K562 (cell line): ENCODE measurements around the gene TCF25. TPM values are rescaled to one million over a fixed set of nuclear protein-coding genes. Genes with fewer than 3 reads are reported as not detected.
A peak's percentile ranks its signal among the peaks of the same experiment; 100 is the strongest.
"Not testable (repeated sequence)": the region's sequence is repeated elsewhere in the genome, so short reads cannot be mapped to it uniquely, and the experiment has no call there.

Experiments used
- ATAC-seq: fragments of 200-7000 bp; cut with Tn5 transposase; 3 replicates; pipeline ENCODE4 v1.9.1; 2020; ENCODE audit warnings: moderate library complexity
- BruUV-seq: library from RNA; stranded (reverse); fragments of 400-500 nt; replicated peaks from 2 replicates; lab custom pipeline; 2021; lab: Mats Ljungman, UMichigan
- CTCF ChIA-PET: fragments of 300-600 bp; formaldehyde crosslinking; extraction: SDS; loops from one replicate; lab custom pipeline; 2021; ENCODE audit warnings: low intra/inter-chr PET ratio; lab: Yijun Ruan, JAX
- POLR2A ChIA-PET: fragments of 300-600, 350-650 bp; sonication (Branson Sonifier 250); formaldehyde crosslinking; extraction: SDS; loops from one replicate; lab custom pipeline; 2021; ENCODE audit warnings: antibody characterized with exemption, inconsistent platforms; lab: Yijun Ruan, JAX
- DNase-seq, 4 experiments: peaks; one replicate each; pipeline versions ENCODE4 v3.0.0 to v3.0.0-alpha.2; 2011 to 2018; ENCODE audit warnings: low spot score in 3 of 4, mixed read lengths in 3 of 4; ENCODE audit errors: extremely low read depth in 1 of 4
- FAIRE-seq: peaks from 2 replicates; lab custom pipeline; 2011; peaks lifted over from hg19 to GRCh38; lab: Jason Lieb, UNC
- H2AFZ ChIP-seq: 2 replicates; pipeline ENCODE4 v1.6.0; 2011; ENCODE audit warnings: low read depth, low read length, control low read depth, inconsistent platforms
- H3K27ac ChIP-seq: fragments of 200-600 bp; 3 replicates; pipeline ENCODE4 v1.8.0; 2011; ENCODE audit warnings: low read depth, mild to moderate bottlenecking, control low read depth, inconsistent platforms, low read length, moderate library complexity, mixed read lengths; ENCODE audit errors: extremely low read depth
- H3K27me3 ChIP-seq, 2 experiments: fragments of 300-600 bp in 1 of 2; 2 replicates in 1 of 2; 3 replicates in 1 of 2; pipeline versions ENCODE4 v1.6.0 to v1.8.0; 2011; ENCODE audit warnings: inconsistent platforms in 2 of 2, low read length in 2 of 2, mild to moderate bottlenecking in 1 of 2, mixed read lengths in 1 of 2, moderate library complexity in 1 of 2; ENCODE audit not compliant: control insufficient read depth in 2 of 2, insufficient read depth in 2 of 2
- H3K36me3 ChIP-seq: fragments of 300-600 bp; 3 replicates; pipeline ENCODE4 v1.8.0; 2011; ENCODE audit warnings: mild to moderate bottlenecking, low read length, inconsistent platforms; ENCODE audit not compliant: control insufficient read depth, insufficient read depth
- H3K4me1 ChIP-seq, 2 experiments: fragments of 200-600 bp in 1 of 2; replicated peaks in 1 of 2; 2 replicates in 1 of 2; 3 replicates in 1 of 2; pipeline versions ENCODE4 v1.5.1 to v1.8.0; 2011; ENCODE audit warnings: inconsistent platforms in 2 of 2, low read length in 2 of 2, mild to moderate bottlenecking in 1 of 2, mixed read lengths in 1 of 2, moderate library complexity in 1 of 2; ENCODE audit not compliant: control insufficient read depth in 2 of 2, insufficient read depth in 2 of 2
- H3K4me2 ChIP-seq: 2 replicates; pipeline ENCODE4 v1.6.1; 2011; ENCODE audit warnings: low read length, control low read depth, inconsistent platforms, mixed read lengths; ENCODE audit not compliant: insufficient read depth
- H3K4me3 ChIP-seq: fragments of 200-600 bp; sonication (generic), shearing (Covaris generic); 2 replicates; pipeline ENCODE4 v1.5.1; 2016; ENCODE audit warnings: control low read depth, inconsistent platforms
- H3K79me2 ChIP-seq: fragments of 200-600 bp; 3 replicates; pipeline ENCODE4 v1.8.0; 2011; ENCODE audit warnings: low read length, inconsistent platforms; ENCODE audit not compliant: control insufficient read depth, insufficient read depth
- H3K9ac ChIP-seq, 2 experiments: 2 replicates each; pipeline versions ENCODE4 v1.6.0 to v1.6.1; 2011; ENCODE audit warnings: low read depth in 2 of 2, low read length in 2 of 2, control low read depth in 1 of 2, inconsistent platforms in 1 of 2, mild to moderate bottlenecking in 1 of 2, mixed read lengths in 1 of 2; ENCODE audit not compliant: insufficient read depth in 1 of 2
- H3K9me1 ChIP-seq: one replicate; pipeline ENCODE4 v1.6.0; 2011; ENCODE audit warnings: inconsistent platforms, mild to moderate bottlenecking, low read length, moderate library complexity; ENCODE audit not compliant: control insufficient read depth, insufficient read depth
- H3K9me3 ChIP-seq: replicated peaks from 2 replicates; pipeline ENCODE4 v1.5.1; 2011; ENCODE audit warnings: low read depth, low read length, inconsistent platforms; ENCODE audit not compliant: control insufficient read depth, insufficient read depth
- H4K20me1 ChIP-seq: replicated peaks from 2 replicates; pipeline ENCODE4 v1.6.1; 2011; ENCODE audit warnings: low read length, inconsistent platforms, mixed read lengths; ENCODE audit not compliant: control insufficient read depth, insufficient read depth
- ARID1B ChIP-seq: fragments of 450-650 bp; IDR thresholded peaks from 2 replicates; pipeline ENCODE4 v1.6.1; 2016; ENCODE audit warnings: antibody characterized with exemption, mild to moderate bottlenecking, inconsistent platforms
- POLR2G ChIP-seq: fragments of 200-400 bp; formaldehyde crosslinking; IDR thresholded peaks from 2 replicates; pipeline ENCODE4 v1.6.1; 2017; ENCODE audit warnings: low read depth, mild to moderate bottlenecking, antibody characterized with exemption, low read length, moderate library complexity
- SLC30A9 ChIP-seq: fragments of 250-450 bp; sonication (Bioruptor Pico); IDR thresholded peaks from 2 replicates; pipeline ENCODE4 v1.8.0; 2022; ENCODE audit warnings: mild to moderate bottlenecking, moderate library complexity
- WGBS: fragments of 100-300 bp; shearing (Covaris generic); methylation state at CpG from one replicate; pipeline ENCODE4 v1.1.6; 2016; ENCODE audit warnings: low coverage, mixed read lengths; ENCODE audit not compliant: insufficient coverage; ENCODE audit errors: missing lambda C conversion rate; 5-methylcytosine and 5-hydroxymethylcytosine counted together
- in situ Hi-C: fragments of 300-500 bp; cut with MboI; formaldehyde crosslinking; loops from 4 replicates; pipeline ENCODE4 v1.15.0; 2018; ENCODE audit warnings: inconsistent platforms, mixed read lengths
- intact Hi-C: fragments of 100-400 bp; cut with micrococcal nuclease; formaldehyde crosslinking; loops from 2 replicates; pipeline ENCODE4 v1.14.2; 2022
- polyA plus RNA-seq, 8 experiments: library from polyadenylated mRNA; depleted of rRNA in 4 of 8; stranded (reverse) in 5 of 8; unstranded in 3 of 8; fragments of >200 nt; fragmentation: Nextera tagmentation in 2 of 8; fragmentation: Illumina TruSeq in 1 of 8; extraction: Ambion mirVana in 2 of 8; extraction: Trizol in 1 of 8; gene quantifications; 2 replicates each; pipeline versions ENCODE4 v1.2.1 to v1.2.3, GENCODE V29; 2011 to 2014; ENCODE audit warnings: inconsistent platforms in 1 of 8, missing spikeins in 1 of 8
- total RNA-seq, 7 experiments: library from RNA; depleted of rRNA in 6 of 7; stranded (reverse); fragments of >200 nt in 6 of 7; fragmentation: Illumina TruSeq in 2 of 7; extraction: Trizol in 2 of 7; gene quantifications; 2 replicates each; pipeline versions ENCODE4 v1.2.1 to v1.2.3, GENCODE V29; 2011 to 2021; ENCODE audit warnings: low replicate concordance in 1 of 7
- TF ChIP-seq, protein P1 (sequence below): sonication (generic); formaldehyde crosslinking; IDR thresholded peaks from 2 replicates; pipeline ENCODE4 v1.8.1; 2023; ENCODE audit warnings: mild to moderate bottlenecking, missing genetic modification reagents

TCF25 gene
- total and polyA plus RNA-seq, 9 of the 15 experiments (the other 6 are each of a cell fraction or from before 2014, with no cell fraction given) = 9.0 to 154 (median 83.8) TPM

DNA sequence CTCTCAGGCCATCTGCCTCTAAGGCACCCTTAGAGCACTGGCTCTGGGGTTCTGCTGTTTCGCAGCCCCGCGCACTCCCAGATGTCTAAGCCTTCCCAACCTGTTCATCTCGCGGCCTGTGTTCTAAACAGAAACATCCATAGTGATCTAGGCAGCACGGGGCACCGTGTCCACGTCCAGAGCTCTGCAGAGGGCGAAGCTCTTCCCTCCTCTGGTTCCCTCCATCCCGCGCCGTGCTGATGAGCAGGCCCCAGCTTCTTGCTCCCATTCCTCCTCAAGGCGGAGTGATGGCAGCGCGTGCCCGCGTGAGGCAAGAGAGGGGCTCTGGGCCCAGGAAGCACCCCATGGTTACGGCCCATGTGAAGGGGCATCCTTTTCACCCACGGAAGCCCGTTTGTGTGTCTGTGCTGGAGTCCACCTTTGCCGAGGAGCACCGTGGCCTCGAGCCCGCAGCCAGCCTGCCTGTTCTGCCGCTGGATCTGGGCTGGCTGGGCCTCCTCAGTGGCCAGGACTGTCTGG, 41.5 kb upstream of the TCF25 start:
- in situ Hi-C loops = no loop called here

DNA sequence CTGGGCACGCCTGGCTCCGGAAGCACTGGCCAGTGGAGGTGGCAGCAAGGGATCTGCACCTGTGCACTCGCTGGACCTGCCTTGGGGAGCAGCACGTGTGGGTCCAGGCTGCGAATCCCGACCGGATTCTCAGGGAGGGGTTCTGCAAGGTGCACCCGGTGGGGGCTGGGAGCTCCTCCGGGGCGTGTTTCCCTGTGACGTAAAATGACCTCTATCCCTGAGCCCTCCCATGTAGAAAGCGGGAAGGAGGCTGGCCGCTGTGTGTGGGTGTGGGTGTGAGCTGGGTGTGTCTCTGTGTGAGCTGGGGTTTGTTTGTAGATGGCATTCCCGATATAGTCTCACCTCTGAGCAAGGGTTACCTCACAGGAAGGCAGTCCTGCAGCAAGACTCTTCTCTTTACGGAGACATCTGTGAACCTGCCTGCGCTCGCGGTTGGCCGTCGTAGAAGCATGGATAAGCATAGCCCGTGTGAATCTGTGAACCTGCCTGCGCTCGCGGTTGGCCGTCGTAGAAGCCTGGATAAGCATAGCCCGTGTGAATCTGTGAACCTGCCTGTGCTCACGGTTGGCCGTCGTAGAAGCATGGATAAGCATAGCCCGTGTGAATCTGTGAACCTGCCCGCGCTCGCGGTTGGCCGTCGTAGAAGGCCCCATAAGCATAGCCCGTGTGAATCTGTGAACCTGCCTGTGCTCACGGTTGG, 39.6 kb upstream of the TCF25 start:
- DNase-seq, ATAC-seq, H3K4me3 ChIP-seq, CTCF ChIA-PET, H3K9me3 ChIP-seq, H3K79me2 ChIP-seq, H3K9me1 ChIP-seq, BruUV-seq, in situ Hi-C loops, H3K27me3 ChIP-seq, intact Hi-C loops, H3K27ac ChIP-seq, FAIRE-seq, H2AFZ ChIP-seq, H3K4me2 ChIP-seq, H4K20me1 ChIP-seq, H3K36me3 ChIP-seq, H3K9ac ChIP-seq: not testable (repeated sequence)
- peaks cover 3 to 33% of the 10 kb centered on the region in 2 experiments; a peak in 3 of 5 replicates for H3K4me1 ChIP-seq
- POLR2A ChIA-PET = interaction anchor here (0.7 to 2.6 kb wide), 2 partner anchors 10 to 43 kb away, joined by 3 to 6 read pairs; no protein-coding TSS in a partner anchor
- TF ChIP-seq POLR2G = 0 out of 2 replicates have a peak, but pooled peaks have one; percentile 26
- TF ChIP-seq, protein P1, sequence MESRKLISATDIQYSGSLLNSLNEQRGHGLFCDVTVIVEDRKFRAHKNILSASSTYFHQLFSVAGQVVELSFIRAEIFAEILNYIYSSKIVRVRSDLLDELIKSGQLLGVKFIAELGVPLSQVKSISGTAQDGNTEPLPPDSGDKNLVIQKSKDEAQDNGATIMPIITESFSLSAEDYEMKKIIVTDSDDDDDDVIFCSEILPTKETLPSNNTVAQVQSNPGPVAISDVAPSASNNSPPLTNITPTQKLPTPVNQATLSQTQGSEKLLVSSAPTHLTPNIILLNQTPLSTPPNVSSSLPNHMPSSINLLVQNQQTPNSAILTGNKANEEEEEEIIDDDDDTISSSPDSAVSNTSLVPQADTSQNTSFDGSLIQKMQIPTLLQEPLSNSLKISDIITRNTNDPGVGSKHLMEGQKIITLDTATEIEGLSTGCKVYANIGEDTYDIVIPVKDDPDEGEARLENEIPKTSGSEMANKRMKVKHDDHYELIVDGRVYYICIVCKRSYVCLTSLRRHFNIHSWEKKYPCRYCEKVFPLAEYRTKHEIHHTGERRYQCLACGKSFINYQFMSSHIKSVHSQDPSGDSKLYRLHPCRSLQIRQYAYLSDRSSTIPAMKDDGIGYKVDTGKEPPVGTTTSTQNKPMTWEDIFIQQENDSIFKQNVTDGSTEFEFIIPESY (CRISPR knock-in tag) = peak; percentile 71
- 95% methylated on average over 30 of the region's 39 CpGs for WGBS

More for the DNA sequence above, 41.5 kb upstream of the TCF25 start:
- CTCF ChIA-PET = no interaction called here
- Histone ChIP-seq H3K4me3 (no peak overlapping the region), H3K9ac (peak overlapping the region in 1 of 2 experiments; percentile 45; a peak in 1 of 4 replicates), H4K20me1 (0 out of 2 replicates have a peak, but pooled peaks cover 6% of the 10 kb centered on the region), H3K4me1 (peaks cover 9 to 40% of the 10 kb centered on the region in 2 experiments), H3K4me2 (no peak overlapping the region), H3K27ac (no peak overlapping the region), H3K79me2 (no peaks in the 10 kb centered on the region), H3K9me3 (no peaks in the 10 kb centered on the region; the same call in 1 of the 2 replicates), H2AFZ (no peak overlapping the region), H3K9me1 (no peaks in the 10 kb centered on the region), H3K27me3 (no peaks in the 10 kb centered on the region), H3K36me3 (peaks cover 2% of the 10 kb centered on the region; the same call in 1 of the 3 replicates)
- DNase-seq (no peak), FAIRE-seq (no peak), ATAC-seq (no peak)
- no TSS peak for BruUV-seq
- POLR2A ChIA-PET = interaction anchor here (0.7 to 2.6 kb wide), 2 partner anchors 12 to 14 kb away, joined by 3 to 6 read pairs; no protein-coding TSS in a partner anchor
- 93% methylated on average over 18 of the region's 25 CpGs for WGBS
- 0 out of 2 replicates have a peak, but pooled peaks have one; percentile 30 for TF ChIP-seq POLR2G
- TF ChIP-seq ARID1B = no peak
- TF ChIP-seq SLC30A9 (CRISPR knock-in tag) = no peak
- TF ChIP-seq, all 486 proteins: peak for 1
- intact Hi-C loops = no loop called here
